Measurements from ENCODE around the gene FAM25C.
"Not testable (repeated sequence)": the region's sequence is repeated elsewhere in the genome, so short reads cannot be mapped to it uniquely, and the experiment has no call there.

The FAM25C gene

GRCh38 chr10:47947424-47947823 lies 52.2 kb downstream of the FAM25C start:
- DNase-seq = not testable (repeated sequence)
